Thoracic aorta (tissue), 2 donors: ENCODE data around the gene PLXDC2. TPM values are rescaled to one million over a fixed set of nuclear protein-coding genes. Genes with fewer than 3 reads are reported as not detected.

ENCODE experiments used
- ATAC-seq: fragments of 150-250 bp; one replicate; pipeline ENCODE4 v1.8.0; 2017; ENCODE audit warnings: low read depth; ENCODE audit not compliant: insufficient number of reproducible peaks, low FRiP score
- DNase-seq: peaks from one replicate; pipeline ENCODE4 v3.0.0-alpha.2; 2020; ENCODE audit warnings: low spot score
- H3K27ac ChIP-seq, 2 donors: fragments of 200-600 bp; sonication (generic); 1 replicate in 1 of 2; 2 replicates in 1 of 2; pipeline ENCODE4 v1.5.1; 2016; ENCODE audit warnings: mild to moderate bottlenecking in 2 of 2, moderate library complexity in 2 of 2
- H3K27me3 ChIP-seq: fragments of 200-600 bp; sonication (generic); replicated peaks from 2 replicates; pipeline ENCODE4 v1.6.0; 2016; ENCODE audit warnings: mild to moderate bottlenecking; ENCODE audit not compliant: insufficient read depth
- H3K36me3 ChIP-seq: fragments of 200-600 bp; sonication (generic); one replicate; pipeline ENCODE4 v1.5.1; 2016
- H3K4me1 ChIP-seq, 2 donors: fragments of 200-600 bp; sonication (generic); 1 replicate in 1 of 2; 2 replicates in 1 of 2; pipeline versions ENCODE4 v1.5.1 to v1.6.0; 2016; ENCODE audit warnings: low read depth in 2 of 2, mild to moderate bottlenecking in 1 of 2; ENCODE audit not compliant: control insufficient read depth in 1 of 2
- H3K4me3 ChIP-seq: fragments of 200-600 bp; sonication (generic); 2 replicates; pipeline ENCODE4 v1.5.1; 2016; ENCODE audit warnings: mild to moderate bottlenecking
- H3K9me3 ChIP-seq: fragments of 200-600 bp; sonication (generic); 2 replicates; pipeline ENCODE4 v1.5.1; 2016
- total RNA-seq, 2 donors: library from RNA; depleted of rRNA; stranded (reverse); fragments of >200 nt; gene quantifications; one replicate each; pipeline versions ENCODE4 v1.1.0 to v1.2.3, GENCODE V29; 2016
- TF ChIP-seq, protein P1 (sequence below): fragments of 200-600 bp; sonication (generic); IDR thresholded peaks from one replicate; pipeline ENCODE4 v1.5.1; 2019; ENCODE audit warnings: antibody characterized with exemption

PLXDC2 gene
- total RNA-seq, 2 donors from 2014 or later, result 105 to 155 TPM

DNA sequence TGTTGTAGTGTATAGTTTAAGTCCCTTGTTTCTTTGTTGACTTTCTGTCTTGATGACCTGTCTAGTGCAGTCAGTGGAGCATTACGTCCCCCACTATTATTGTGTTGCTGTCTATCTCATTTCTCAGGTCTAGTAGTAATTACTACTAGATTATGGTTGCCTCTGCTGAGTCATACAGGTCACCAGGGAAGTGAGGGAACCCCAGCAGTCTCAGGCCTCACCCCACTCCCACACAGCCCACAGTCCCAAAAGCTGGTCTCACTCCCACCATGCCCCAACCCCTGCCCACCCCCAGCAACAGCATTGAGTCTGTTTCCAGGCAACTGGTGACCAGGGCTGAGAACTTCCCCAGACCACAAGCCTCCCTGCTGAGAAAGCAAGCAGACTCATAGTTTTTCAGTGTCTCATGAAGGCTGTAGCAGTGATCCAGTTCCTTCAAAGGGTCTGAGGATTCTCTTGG, 88.0 kb downstream of the PLXDC2 start:
- ATAC-seq (no peak), DNase-seq (no peak)

DNA sequence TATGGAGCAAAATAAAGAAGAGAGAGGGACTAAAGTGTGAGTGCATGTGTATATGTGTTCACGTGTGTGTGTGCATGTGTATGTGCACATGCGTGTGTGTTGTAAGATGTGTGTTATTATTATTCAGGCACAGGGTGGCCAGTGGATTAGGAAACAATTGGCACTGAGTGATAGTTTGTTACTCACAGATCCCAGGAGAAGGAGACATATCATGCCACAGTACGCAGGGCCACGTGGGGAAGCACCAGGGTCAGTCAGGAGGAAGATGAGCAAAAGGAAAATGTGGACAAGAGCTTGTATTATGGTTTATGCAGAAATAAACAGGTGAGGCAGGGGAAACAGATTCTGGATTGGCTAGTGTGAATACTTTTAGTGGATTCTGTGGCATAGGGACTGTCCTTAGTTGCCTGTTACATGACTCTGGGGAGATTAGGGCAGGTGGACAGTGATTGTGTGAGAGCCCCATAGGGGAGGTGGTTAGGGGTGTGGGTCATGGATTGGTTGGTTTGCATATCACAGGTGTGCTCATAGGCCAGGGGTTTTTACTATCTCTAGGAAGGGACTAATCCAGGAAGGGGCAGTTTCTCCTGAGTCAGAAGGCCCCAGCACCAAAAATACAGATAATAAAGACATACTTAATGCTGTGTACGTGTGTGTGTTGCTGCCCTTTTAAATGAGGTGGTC, 90.0 kb downstream of the PLXDC2 start:
- Histone ChIP-seq H3K36me3 (no peaks in the 10 kb centered on the region), H3K4me3 (no peak overlapping the region)
- ATAC-seq, result no peak

More for the DNA sequence above, 88.0 kb downstream of the PLXDC2 start:
- Histone ChIP-seq H3K27me3 (no peaks in the 10 kb centered on the region), H3K4me1 (peaks cover 9 to 24% of the 10 kb centered on the region in 2 donors), H3K9me3 (no peaks in the 10 kb centered on the region), H3K27ac (no peak overlapping the region), H3K4me3 (no peak overlapping the region), H3K36me3 (no peaks in the 10 kb centered on the region)
- TF ChIP-seq, protein P1, sequence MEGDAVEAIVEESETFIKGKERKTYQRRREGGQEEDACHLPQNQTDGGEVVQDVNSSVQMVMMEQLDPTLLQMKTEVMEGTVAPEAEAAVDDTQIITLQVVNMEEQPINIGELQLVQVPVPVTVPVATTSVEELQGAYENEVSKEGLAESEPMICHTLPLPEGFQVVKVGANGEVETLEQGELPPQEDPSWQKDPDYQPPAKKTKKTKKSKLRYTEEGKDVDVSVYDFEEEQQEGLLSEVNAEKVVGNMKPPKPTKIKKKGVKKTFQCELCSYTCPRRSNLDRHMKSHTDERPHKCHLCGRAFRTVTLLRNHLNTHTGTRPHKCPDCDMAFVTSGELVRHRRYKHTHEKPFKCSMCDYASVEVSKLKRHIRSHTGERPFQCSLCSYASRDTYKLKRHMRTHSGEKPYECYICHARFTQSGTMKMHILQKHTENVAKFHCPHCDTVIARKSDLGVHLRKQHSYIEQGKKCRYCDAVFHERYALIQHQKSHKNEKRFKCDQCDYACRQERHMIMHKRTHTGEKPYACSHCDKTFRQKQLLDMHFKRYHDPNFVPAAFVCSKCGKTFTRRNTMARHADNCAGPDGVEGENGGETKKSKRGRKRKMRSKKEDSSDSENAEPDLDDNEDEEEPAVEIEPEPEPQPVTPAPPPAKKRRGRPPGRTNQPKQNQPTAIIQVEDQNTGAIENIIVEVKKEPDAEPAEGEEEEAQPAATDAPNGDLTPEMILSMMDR, result no peak

DNA sequence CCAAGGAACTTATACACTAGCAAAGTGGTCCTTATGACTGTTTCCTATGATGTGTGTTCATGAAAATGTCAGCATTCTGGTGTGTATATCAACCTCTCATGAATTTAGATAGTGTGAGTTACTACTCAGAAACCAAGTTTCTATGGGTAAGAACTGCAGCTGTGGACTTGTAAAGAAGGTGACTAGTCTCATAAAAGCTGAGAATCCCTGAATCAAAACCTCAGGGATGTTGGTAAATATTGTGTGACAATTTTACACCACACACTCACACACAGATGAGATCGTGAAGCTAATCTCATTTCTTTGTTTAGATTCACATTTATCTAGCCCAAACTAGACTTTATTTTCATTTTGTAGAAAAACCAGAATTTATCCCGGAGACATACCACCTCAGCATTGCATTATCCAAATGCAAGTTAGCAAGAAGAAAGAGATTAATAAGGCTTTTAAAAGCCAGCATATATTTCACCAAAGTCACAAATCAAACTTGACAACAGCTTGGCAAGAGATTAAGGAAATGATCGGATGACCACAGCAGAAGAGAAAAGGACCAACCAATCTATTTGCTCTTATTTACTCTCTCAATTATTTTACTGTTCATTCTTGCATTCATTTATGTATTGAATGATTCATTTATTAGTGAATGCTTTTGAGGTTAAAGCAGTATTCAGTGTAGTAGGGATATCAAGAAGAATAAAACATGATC, 92.9 kb downstream of the PLXDC2 start:
- H3K27ac ChIP-seq, result no peak overlapping the region
- no peak for ATAC-seq
- peaks cover 8 to 27% of the 10 kb centered on the region in 2 donors for H3K4me1 ChIP-seq
- H3K4me3 ChIP-seq, result no peak overlapping the region
- H3K36me3 ChIP-seq, result no peaks in the 10 kb centered on the region
- TF ChIP-seq, protein P1, result no peak
- no peaks in the 10 kb centered on the region for H3K9me3 ChIP-seq
- no peak for DNase-seq
- H3K27me3 ChIP-seq, result no peaks in the 10 kb centered on the region

More for the DNA sequence above, 90.0 kb downstream of the PLXDC2 start:
- TF ChIP-seq, protein P1, result no peak
- no peak for DNase-seq
- Histone ChIP-seq H3K27ac (no peak overlapping the region), H3K9me3 (no peaks in the 10 kb centered on the region), H3K27me3 (no peaks in the 10 kb centered on the region), H3K4me1 (peaks cover 9 to 24% of the 10 kb centered on the region in 2 donors)

DNA sequence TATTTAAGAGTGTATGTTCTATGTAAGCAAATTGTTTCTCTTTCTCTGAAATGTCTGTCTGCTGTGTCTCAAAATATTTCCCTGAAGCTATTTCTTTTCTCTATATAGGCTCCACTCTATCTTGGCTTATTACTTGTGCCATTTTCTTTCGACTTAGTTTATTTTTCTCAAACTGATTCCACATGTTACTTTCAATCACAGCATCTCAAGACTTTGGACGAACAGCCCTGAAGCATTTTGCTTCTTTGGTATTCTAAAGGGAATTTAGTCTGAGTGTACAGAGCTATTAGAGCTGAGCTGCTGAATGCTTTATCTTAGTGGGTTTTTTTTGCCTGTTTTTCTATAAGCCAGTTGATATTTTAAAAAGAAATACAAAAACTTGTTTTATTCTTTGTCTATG, 95.7 kb downstream of the PLXDC2 start:
- no peak overlapping the region for H3K27ac ChIP-seq
- H3K9me3 ChIP-seq, result no peaks in the 10 kb centered on the region
- no peaks in the 10 kb centered on the region for H3K36me3 ChIP-seq
- no peak overlapping the region for H3K4me3 ChIP-seq
- no peaks in the 10 kb centered on the region for H3K27me3 ChIP-seq
- TF ChIP-seq, protein P1, result no peak
- peaks cover 3 to 20% of the 10 kb centered on the region in 2 donors for H3K4me1 ChIP-seq
- DNase-seq, result no peak
- ATAC-seq, result no peak

DNA sequence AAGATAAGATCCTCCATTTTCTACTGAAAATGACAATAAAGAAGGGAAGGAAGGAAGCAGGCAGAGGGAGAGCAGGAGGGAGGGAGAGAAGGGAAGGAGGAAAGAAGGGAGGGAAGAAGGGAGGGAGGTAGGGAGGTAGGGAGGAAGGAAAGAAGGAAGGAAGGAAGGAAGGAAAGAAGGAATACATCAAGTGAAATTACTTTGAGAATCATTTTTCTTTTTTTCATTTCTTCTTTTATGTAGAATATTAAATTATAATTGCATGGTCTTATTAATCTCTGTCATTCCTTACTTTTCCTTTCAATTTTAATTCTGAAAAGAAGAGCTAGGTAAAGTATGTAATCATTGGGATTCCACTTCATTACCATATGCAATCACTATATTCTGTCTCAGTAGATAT, 97.8 kb downstream of the PLXDC2 start:
- TF ChIP-seq, protein P1, result no peak
- ATAC-seq, result no peak
- Histone ChIP-seq H3K36me3 (no peaks in the 10 kb centered on the region), H3K4me3 (no peak overlapping the region), H3K27me3 (no peaks in the 10 kb centered on the region), H3K4me1 (peaks cover 16 to 41% of the 10 kb centered on the region in 2 donors), H3K27ac (no peak overlapping the region), H3K9me3 (no peaks in the 10 kb centered on the region)
- DNase-seq, result no peak
